A549 (cell line): Measurements from ENCODE around the gene SPSB1.

Experiments
- CHD2 ChIP-seq: fragments of 150-350 bp; IDR thresholded peaks from 2 replicates; pipeline ENCODE4 v1.6.1; 2014; ENCODE audit warnings: low read length; ENCODE audit not compliant: partially characterized antibody
- EP300 ChIP-seq, 2 experiments: fragments of >200 bp; sonication (Bioruptor Twin); formaldehyde crosslinking; IDR thresholded peaks; 2 replicates in 1 of 2; 3 replicates in 1 of 2; pipeline ENCODE4 v1.6.1; 2016 to 2017
- GATA3 ChIP-seq: IDR thresholded peaks from 2 replicates; pipeline ENCODE4 v1.6.1; 2012; ENCODE audit warnings: borderline replicate concordance
- NFE2L2 ChIP-seq: fragments of 150-350 bp; conservative IDR thresholded peaks from 2 replicates; pipeline ENCODE4 v1.6.1; 2014; ENCODE audit warnings: low read length
- POLR2A ChIP-seq: IDR thresholded peaks from 2 replicates; pipeline ENCODE4 v1.6.1; 2012; ENCODE audit warnings: mild to moderate bottlenecking, low read length
- RCOR1 ChIP-seq: fragments of 150-350 bp; IDR thresholded peaks from 2 replicates; pipeline ENCODE4 v1.6.1; 2014; ENCODE audit warnings: antibody characterized with exemption, low read length, low read depth
- REST ChIP-seq: fragments of 200-600 bp; sonication (generic); IDR thresholded peaks from 2 replicates; pipeline ENCODE4 v1.6.1; 2016; ENCODE audit warnings: antibody characterized with exemption, mild to moderate bottlenecking, moderate library complexity
- RFX5 ChIP-seq: fragments of 450-650 bp; IDR thresholded peaks from 2 replicates; pipeline ENCODE4 v1.7.1; 2014; ENCODE audit warnings: antibody characterized with exemption, mild to moderate bottlenecking, moderate library complexity
- RNF2 ChIP-seq: fragments of 200-600 bp; sonication (generic); IDR thresholded peaks from 2 replicates; pipeline ENCODE4 v1.6.1; 2016; ENCODE audit warnings: low read depth, mild to moderate bottlenecking, antibody characterized with exemption, moderate library complexity, borderline replicate concordance
- TF ChIP-seq, protein P1 (sequence below): fragments of 150-350 bp; IDR thresholded peaks from 2 replicates; pipeline ENCODE4 v1.6.1; 2014; ENCODE audit warnings: low read depth, mild to moderate bottlenecking, low read length
- TF ChIP-seq, protein P2 (sequence below): IDR thresholded peaks from 2 replicates; pipeline ENCODE4 v1.6.1; 2012
- TF ChIP-seq, protein P3 (sequence below): fragments of 450-650 bp; IDR thresholded peaks from 2 replicates; pipeline ENCODE4 v1.6.1; 2014; ENCODE audit warnings: antibody characterized with exemption
- TF ChIP-seq, protein P4 (sequence below): fragments of >200 bp; sonication (Bioruptor Twin); formaldehyde crosslinking; IDR thresholded peaks from 3 replicates; pipeline ENCODE4 v1.5.1; 2016

GRCh38 chr1:9313576-9313975 lies 20.9 kb downstream of the SPSB1 start:
- TF ChIP-seq POLR2A: no peak
- TF ChIP-seq RCOR1: no peak
- TF ChIP-seq, protein P1, sequence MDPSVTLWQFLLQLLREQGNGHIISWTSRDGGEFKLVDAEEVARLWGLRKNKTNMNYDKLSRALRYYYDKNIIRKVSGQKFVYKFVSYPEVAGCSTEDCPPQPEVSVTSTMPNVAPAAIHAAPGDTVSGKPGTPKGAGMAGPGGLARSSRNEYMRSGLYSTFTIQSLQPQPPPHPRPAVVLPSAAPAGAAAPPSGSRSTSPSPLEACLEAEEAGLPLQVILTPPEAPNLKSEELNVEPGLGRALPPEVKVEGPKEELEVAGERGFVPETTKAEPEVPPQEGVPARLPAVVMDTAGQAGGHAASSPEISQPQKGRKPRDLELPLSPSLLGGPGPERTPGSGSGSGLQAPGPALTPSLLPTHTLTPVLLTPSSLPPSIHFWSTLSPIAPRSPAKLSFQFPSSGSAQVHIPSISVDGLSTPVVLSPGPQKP: no peak
- TF ChIP-seq, protein P2, sequence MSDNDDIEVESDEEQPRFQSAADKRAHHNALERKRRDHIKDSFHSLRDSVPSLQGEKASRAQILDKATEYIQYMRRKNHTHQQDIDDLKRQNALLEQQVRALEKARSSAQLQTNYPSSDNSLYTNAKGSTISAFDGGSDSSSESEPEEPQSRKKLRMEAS: no peak
- TF ChIP-seq EP300 (IDR thresholded peaks at IDR 0.05): no peak
- TF ChIP-seq, protein P3, sequence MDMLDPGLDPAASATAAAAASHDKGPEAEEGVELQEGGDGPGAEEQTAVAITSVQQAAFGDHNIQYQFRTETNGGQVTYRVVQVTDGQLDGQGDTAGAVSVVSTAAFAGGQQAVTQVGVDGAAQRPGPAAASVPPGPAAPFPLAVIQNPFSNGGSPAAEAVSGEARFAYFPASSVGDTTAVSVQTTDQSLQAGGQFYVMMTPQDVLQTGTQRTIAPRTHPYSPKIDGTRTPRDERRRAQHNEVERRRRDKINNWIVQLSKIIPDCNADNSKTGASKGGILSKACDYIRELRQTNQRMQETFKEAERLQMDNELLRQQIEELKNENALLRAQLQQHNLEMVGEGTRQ: no peak
- TF ChIP-seq NFE2L2: no peak
- TF ChIP-seq, protein P4, sequence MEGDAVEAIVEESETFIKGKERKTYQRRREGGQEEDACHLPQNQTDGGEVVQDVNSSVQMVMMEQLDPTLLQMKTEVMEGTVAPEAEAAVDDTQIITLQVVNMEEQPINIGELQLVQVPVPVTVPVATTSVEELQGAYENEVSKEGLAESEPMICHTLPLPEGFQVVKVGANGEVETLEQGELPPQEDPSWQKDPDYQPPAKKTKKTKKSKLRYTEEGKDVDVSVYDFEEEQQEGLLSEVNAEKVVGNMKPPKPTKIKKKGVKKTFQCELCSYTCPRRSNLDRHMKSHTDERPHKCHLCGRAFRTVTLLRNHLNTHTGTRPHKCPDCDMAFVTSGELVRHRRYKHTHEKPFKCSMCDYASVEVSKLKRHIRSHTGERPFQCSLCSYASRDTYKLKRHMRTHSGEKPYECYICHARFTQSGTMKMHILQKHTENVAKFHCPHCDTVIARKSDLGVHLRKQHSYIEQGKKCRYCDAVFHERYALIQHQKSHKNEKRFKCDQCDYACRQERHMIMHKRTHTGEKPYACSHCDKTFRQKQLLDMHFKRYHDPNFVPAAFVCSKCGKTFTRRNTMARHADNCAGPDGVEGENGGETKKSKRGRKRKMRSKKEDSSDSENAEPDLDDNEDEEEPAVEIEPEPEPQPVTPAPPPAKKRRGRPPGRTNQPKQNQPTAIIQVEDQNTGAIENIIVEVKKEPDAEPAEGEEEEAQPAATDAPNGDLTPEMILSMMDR: no peak
- TF ChIP-seq CHD2: no peak
- TF ChIP-seq RFX5: no peak
- no peak for TF ChIP-seq REST
- no peak for TF ChIP-seq GATA3
- TF ChIP-seq RNF2: no peak
